Effector CD4-positive, alpha-beta T cell (primary cell): ENCODE data around the gene TAS2R39. TPM values are rescaled to one million over a fixed set of nuclear protein-coding genes. Genes with fewer than 3 reads are reported as not detected.
A peak's percentile ranks its signal among the peaks of the same experiment; 100 is the strongest.
"Not testable (repeated sequence)": the region's sequence is repeated elsewhere in the genome, so short reads cannot be mapped to it uniquely, and the experiment has no call there.

ENCODE experiments used
- DNase-seq: peaks from one replicate; pipeline ENCODE4 v3.0.0-alpha.2; 2020
- total RNA-seq: gene quantifications from one replicate; lab custom pipeline; 2026; lab: John Stamatoyannopoulos, UW

The TAS2R39 gene
- total RNA-seq: not detected

DNA sequence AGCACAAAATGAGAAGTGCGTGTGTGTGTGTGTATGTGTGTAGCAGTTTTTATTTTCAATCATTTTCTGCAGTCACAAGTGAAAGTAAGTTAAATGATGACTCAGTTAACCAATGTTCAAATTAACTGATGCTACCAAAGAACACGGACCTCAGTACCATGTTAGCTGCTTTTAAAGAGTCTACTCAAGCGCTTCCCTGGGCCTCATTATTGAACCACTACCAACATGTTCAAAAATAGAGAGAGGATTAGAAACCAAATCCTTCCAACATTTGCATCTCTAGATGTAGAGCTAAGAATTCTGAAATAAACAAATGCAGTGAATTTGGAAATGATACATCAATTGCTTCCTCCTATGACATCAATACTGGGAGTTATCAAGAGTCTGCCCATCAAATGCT, at the start of gene TAS2R39:
TAS2R39 (plus strand) TSS at position 396 of the 400 bp plus-strand sequence; CDS start at position 396, 0 bp downstream.
- no peak for DNase-seq

DNA sequence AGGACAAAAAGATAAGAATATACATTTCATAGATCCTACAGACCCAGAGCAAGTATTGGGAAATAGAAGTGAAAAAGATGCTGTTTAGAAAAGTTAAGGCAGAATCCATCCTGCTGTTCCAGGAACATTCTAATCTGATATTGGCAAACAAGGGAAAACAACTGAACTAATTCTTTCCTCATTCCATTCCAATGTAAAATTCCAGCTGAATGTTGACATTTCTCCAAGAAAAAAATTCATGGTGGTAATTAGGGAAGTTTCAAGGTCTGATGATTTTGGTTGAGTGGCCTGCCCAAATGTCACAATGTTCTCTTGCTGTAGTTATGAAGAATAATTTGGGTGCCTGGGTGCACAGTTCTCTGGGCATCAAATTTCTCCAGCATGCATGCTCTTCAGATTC, 36.1 kb upstream of the TAS2R39 start:
- DNase-seq: no peak

DNA sequence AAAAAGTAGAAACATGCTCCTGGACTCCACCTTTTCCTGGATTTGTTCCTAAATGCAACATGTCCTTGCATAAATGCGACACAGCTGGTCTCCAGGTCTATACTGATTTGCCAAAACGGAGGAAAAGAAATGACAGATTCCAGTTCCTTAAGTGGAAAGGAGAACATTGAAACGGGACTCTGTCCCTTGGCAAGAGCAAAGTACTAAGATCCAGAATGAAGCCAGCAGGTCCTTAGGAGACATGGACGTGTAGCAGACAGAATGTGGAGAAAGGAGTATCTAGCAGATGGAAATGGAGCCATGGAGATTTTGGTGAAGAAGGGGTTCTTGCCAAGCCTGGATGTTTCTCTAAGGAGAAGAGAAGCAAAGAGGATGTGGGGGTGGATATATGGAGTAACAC, 35.2 kb upstream of the TAS2R39 start:
- DNase-seq: no peak

DNA sequence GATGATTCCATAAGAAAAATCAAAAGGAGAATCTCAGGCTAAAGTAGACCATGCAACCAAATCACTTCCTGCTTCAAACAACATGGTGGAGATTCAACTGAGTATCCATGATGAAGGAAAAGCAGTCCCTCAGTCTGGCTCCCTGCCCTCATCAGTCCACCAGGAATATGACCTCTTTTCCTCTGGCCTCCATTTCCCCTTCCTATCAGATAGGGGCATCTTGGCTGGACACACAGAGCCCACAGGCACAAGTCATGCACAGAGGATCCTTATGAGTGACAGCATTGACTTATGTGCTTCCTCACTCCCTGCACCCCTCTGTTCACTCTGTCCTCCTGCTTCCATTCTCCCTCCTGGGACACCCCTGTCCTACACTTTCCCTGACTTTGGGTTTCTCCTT, 34.6 kb upstream of the TAS2R39 start:
- no peak for DNase-seq

DNA sequence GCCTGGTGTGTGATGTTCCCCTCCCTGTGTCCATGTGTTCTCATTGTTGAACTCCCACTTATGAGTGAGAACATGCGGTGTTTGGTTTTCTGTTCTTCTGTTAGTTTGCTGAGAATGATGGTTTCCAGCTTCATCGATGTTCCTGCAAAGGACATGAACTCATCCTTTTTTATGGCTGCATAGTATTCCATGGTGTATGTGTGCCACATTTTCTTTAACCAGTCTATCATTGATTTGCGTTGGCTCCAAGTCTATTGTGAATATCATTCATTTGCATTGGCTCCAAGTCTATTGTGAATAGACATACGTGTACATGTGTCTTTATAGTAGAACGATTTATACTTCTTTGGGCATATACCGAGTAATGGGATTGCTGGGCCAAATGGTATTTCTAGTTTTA, 32.5 kb upstream of the TAS2R39 start:
- not testable (repeated sequence) for DNase-seq

DNA sequence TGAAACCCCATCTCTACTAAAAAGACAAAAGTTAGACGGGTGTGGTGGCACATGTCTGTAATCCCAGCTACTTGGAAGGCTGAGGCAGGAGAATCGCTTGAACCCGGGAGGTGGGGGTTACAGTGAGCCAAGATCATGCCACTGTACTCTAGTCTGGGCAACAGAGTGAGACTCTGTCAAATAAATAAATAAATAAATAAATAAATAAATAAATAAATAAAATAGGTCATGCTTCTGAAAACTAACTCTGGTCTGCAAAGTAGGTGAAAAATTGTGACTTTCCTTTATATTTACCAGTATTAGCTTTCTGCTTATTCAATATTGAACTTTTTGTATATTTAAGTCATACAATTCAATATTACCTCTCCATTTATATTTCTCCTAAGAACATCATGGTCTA, 24.6 kb upstream of the TAS2R39 start:
- not testable (repeated sequence) for DNase-seq

DNA sequence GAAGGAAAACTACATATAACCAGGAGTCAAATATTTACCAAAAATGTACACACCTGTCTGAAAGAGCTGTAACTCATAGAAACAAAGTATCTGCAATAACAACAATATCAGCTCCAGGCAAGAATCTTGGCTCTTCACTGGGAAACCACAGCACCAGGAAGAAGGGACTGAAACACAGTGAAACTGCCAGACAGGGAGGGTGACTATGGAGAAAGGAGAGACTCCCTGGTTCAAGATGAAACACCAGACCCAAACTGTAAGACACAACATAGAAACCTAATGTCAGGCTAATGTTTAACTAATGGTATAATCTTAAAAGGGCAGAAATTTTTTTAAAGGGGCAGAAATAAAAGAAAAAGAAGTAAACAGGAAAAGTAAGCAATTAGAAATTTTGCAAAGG, 11.5 kb upstream of the TAS2R39 start:
- no peak for DNase-seq

DNA sequence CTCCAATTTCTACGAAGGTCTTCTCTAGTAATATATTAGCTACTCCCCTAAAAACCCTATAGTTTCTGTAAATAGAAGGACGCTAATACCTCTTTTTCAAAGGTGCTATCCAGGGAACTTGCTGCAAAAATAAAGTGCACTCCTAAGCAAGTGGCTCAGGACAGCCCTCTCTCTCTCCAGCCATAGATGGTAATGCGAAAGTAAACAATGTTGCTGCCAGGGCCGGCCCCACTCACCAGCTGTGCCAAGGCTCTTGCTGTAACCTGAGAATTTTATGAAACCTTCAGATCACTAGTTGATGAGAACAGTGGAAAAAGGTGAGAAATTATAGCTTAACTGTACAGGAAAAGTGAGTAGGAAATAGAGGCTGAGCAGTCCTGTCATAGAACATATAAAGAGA, 10.9 kb upstream of the TAS2R39 start:
- no peak for DNase-seq

DNA sequence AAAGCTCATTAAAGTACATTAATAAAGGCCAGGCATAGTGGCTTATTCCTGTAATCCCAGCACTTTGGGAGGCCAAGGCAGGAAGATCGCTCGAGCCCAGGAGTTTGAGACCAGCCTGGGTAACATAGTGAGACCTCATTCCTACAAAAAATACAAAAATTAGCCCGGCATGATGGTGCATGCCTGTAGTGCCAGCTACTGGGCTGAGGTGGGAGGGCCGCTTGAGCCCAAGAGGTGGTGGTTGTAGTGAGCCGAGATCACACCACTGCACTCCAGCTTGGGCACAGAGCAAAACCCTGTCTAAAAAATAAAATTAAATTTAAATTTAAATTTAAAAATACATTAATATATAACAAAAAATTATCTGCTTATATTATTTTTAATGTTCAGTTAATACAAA, 7.1 kb upstream of the TAS2R39 start:
- no peak for DNase-seq

DNA sequence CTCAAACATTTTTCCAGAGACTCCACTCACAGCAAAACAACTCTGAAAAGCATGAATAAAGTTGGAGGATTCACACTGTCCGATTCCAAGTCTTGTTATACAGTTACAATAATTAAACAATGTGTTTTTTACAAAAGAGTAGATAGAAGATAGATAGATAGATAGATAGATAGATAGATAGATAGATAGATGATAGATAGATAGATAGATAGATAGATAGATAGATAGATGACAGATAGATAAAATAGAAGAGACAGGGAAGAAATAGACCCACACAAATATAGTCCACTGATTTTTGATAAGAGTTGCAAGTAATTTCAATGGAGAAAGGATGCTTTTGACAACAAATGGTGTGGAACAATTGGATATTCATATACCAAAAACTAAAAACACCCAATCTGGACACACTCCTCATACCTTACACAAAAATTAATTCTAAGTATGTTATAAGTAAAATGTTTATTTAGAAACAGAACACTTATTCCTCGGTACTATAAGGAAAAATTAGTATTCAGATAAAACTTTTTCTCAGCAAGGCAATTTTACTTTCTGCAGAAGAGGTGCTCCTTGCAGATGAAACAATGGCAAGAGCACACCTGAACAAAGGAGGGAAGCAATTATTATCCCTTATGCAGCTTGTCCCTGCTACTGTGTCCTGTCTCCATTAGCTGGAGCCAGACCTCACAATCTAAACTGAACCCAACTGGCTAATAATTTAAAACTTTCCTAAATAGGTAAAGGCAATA, 5.7 kb upstream of the TAS2R39 start:
- DNase-seq: no peak

DNA sequence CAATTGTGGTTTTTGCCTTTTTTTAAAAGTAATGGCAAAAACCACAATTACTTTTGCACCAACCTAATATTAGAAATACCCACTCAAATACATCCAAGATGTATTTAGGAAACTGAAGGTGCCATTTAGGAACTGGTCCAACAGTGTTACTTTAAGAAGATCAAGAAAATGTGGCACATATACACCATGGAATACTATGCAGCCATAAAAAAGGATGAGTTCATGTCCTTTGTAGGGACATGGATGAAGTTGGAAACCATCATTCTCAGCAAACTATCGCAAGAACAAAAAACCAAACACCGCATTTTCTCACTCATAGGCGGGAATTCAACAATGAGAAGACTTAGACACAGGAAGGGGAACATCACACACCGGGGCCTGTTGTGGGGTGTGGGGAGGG, 2.4 kb upstream of the TAS2R39 start:
- not testable (repeated sequence) for DNase-seq

DNA sequence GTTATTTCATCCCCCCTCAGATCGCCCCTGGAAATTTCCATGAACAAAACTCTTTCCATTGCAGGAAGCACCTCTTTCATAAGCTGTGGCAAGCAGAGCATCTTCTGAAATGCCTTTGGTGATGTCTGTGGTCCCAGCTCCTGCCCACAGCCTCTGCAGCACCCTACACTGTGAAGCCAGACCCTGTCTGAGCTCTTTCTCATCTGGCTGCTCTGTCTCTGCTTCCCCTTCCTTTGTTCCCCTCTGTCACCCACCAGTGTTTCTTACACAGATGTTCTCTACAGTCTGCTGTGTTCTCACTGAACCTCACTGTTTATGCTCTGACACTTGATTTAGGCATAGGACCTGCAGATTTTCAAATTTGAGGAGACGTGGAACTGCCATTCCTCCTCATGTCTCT, 1.9 kb upstream of the TAS2R39 start:
- no peak for DNase-seq

DNA sequence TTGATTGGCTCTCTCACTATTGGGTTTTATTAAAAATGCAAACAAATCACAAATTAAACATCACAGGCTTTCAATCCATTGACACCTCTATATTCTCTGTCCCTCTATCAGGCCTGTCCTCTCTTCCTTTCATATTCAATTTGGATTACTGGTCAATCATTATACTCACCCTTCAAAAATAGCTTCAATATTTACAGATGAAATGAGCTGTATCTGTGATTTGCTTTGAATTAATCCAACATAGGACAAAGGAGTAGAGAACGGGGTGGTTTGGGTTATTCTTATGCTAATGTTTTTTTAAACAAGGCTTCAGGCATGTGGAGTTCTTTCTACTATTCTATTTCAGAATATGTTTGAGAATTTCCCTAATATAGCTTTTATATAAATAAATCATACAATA, 2.3 kb downstream of the TAS2R39 start:
- no peak for DNase-seq

DNA sequence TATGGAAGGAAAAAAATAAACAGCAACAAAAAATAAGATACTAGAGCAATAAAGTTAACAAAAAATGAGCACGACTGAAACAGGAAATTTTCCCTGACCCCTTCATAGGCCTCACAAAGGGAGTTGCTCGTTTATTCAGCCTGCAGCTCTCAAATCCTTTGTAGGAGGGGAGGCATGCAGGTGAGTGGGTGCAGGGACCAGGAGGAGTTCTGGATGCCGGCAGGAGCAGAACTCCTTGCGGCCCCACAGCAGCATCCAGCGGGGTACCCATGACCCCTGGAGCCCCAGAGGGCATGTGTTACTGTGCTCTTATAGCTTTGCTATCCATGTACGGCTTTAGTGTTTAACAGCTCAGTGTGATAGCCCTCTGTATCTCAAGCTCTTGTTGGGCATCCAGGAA, 5.8 kb downstream of the TAS2R39 start:
- DNase-seq: no peak

DNA sequence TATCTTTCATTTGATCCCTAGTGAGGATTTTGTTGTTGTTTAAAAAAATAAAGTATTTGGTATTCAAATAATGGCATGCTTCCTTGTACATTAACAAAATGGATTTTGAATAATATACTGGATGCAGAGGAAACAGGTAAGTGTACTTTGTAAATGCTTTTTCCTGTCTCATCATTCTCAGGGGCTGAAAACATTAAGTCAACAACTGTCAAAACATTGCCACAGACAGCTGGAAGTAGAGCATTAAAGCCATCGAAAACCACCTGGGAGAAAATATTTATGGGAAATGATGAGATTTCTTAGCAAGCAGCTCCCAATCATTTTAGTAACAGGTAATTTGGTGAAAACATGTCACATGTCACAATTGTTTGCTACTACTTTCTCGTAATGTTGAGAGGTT, 10.7 kb downstream of the TAS2R39 start:
- DNase-seq: no peak

DNA sequence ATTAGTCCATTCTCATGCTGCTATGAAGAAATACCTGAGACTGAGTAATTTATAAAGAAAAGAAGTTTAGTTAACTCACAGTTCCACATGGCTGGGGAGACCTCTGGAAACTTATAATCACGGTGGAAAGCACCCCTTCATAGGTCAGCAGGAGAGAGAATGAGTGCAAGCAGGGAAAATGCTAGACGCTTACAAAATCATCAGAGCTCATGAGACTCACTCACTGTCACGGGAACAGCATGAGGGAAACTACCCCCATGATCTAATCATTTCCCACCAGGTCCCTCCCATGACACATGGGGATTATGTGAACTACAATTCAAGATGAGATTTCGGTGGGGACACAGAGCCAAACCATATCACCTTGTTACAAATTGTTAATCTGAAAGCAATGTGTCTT, 15.8 kb downstream of the TAS2R39 start:
- no peak for DNase-seq

DNA sequence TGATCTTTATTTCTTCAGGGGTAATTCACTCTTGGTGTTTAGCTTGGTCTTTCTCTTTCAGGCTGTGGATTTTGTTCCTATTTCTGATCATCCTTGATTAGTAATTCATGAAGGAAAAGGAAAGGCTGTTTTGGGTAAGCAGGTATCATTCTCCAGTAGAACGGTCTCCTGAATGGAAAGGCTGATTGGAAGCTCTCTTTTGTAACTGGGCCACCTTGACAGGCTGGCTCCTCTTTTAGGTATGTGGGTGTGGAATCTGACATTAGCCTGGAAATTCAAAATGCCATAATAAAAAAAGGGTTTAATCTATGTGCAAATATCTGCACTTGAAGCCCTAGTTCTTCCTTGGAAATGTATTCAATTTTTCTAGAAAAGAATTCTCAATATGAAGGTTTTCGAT, 18.9 kb downstream of the TAS2R39 start:
- DNase-seq: no peak

DNA sequence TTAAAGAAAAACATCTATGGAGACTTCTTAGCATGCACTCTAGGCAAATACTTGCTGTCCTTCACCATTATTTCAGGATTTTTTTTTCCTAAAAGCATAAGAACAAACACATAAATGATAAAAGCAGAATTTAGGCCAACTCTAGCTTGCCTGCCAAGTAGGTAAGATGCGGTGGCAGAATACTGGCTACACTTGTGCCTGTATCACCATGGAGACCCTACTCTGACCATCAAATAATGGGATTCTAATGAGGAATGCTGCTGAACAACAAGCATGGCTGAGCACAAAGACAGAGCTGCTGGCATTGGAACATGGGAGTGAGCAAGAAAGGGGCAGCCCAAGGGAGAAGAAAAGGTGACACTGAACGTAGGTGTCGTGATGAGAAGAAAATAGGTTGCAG, 20.2 kb downstream of the TAS2R39 start:
- DNase-seq: no peak

DNA sequence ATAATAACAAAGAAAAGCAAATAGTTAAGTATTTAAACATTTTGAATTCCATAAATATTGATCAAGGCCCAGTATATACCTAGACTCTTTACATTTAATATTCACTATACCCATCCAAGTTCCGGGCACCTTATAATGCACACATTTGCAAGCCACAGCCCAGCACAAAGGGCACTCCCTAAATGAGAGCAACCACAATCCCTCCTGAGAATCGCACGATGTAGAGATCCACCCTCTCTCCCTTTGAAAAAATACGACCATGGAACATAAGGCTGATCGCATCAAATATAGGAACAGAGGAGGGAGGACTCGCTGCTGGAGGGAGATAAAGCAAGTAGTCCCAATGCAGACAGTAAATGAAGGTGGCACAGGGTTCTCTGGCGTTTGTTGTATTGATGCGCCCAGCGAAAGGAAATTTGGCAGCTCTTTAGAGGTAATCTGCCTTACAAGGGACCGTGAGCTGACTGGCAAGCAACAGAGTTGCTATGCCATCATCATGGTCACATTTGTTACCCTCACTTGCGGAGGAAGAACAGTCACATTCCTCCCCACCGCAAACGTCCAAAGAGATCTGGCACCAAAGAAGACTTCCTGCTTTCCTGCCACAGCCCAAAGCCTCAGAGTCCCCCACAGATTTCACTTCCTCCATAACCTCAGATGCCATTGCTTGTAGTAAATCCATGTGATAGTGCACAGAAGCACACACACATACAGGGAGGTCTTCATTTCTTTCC, 22.5 kb downstream of the TAS2R39 start:
- no peak for DNase-seq

DNA sequence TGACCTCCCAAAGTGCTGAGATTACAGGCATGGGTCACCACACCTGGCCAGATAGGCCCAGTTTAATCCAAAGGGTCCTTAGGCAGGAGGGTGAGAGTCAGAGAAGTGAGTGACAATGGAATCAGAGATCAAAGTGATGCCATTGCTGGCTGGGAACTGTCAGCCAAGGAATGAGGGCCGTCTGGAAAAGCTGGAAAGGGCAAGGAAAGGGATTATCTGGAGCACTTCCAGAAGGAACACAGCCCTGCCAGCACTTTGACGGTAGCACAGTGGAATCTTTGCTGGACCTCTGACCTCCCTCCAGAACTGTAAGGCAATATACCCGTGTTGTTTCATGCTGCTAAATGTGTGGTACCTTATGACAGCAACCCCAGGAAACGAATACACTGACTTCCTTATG, 27.3 kb downstream of the TAS2R39 start:
- no peak for DNase-seq

DNA sequence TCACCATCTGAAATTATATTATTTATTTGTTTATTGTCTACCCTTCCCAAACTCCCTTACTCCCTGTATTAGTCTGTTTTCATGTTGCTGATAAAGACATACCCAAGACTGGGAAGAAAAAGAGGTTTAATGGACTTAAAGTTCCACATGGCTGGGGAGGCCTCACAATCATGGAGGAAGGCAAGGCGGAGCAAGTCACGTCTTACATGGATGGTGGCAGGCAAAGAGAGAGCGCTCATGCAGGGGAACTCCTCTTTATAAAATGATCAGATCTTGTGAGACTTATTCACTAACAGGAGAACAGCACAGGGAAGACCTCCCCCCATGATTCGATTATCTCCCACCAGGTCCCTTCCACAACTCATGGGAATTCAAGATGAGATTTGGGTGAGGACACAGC, 30.3 kb downstream of the TAS2R39 start:
- DNase-seq: not testable (repeated sequence)

DNA sequence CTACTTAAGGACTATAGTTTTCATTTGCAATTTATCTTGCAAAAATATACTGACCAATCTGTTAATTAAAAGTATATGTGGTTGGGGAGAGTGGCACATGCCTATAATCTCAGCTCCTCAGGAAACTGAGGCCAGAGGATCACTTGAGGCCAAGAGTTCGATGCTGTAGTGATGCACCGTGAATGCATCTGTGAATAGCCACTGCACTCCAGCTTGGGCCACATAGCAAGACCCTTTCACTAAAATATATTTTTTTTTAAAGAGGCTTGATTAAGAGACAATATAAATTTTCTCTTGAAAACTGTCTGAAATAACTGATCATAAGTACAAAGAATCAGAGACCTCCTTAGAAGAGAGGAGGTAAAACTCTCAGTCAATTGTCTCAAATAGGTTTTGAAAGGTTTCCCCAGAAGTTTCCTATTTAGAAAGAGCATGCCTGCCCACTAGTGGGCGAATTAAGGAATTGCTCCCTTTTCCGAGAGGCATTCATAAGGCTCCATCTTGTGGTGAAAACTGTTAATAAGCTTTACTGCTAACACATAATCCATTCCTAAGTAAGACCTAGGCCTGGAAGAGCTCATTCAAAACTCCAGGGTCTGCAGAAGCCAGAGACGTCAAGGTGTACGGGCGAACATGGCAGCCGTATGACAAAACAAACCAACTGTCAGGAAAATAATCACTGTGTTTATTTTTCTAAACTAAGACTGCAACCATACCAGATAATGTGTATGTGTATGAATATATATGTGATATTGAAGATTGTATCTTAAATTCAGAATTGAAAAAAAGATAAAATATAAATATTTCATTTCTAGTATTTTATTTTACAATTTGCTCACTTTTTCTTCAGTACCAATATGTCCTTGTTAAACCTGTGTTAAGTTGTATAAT, 31.8 kb downstream of the TAS2R39 start:
- peak; percentile 52 for DNase-seq

DNA sequence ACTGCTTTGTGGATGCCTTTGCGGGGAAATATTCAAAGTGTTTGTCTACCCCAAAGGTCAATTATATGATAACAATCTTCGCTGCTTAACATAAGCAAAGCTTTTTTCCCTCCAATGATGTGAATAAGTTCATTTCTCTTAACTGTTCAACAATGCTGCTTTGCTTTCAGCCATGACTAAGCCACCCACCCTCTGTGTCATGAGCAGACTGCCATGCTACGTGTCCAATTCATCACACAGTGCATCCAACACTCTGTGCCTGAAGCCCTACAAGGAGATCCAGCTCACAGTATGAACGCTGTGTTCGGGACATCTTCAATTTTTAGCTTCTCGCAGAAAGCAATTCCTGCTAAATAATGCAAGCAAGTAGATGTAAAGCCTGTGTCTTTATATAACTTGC, 32.9 kb downstream of the TAS2R39 start:
- no peak for DNase-seq
